K562 (cell line): Measurements from ENCODE around the gene PCMTD2. TPM values are rescaled to one million over a fixed set of nuclear protein-coding genes. Genes with fewer than 3 reads are reported as not detected.

Source experiments
- ATAC-seq: fragments of 200-7000 bp; cut with Tn5 transposase; 3 replicates; pipeline ENCODE4 v1.9.1; 2020; ENCODE audit warnings: moderate library complexity
- BruUV-seq: library from RNA; stranded (reverse); fragments of 400-500 nt; replicated peaks from 2 replicates; lab custom pipeline; 2021; lab: Mats Ljungman, UMichigan
- CTCF ChIA-PET: fragments of 300-600 bp; formaldehyde crosslinking; extraction: SDS; loops from one replicate; lab custom pipeline; 2021; ENCODE audit warnings: low intra/inter-chr PET ratio; lab: Yijun Ruan, JAX
- POLR2A ChIA-PET: fragments of 300-600, 350-650 bp; sonication (Branson Sonifier 250); formaldehyde crosslinking; extraction: SDS; loops from one replicate; lab custom pipeline; 2021; ENCODE audit warnings: antibody characterized with exemption, inconsistent platforms; lab: Yijun Ruan, JAX
- DNase-seq, 4 experiments: peaks; one replicate each; pipeline versions ENCODE4 v3.0.0 to v3.0.0-alpha.2; 2011 to 2018; ENCODE audit warnings: low spot score in 3 of 4, mixed read lengths in 3 of 4; ENCODE audit errors: extremely low read depth in 1 of 4
- FAIRE-seq: peaks from 2 replicates; lab custom pipeline; 2011; peaks lifted over from hg19 to GRCh38; lab: Jason Lieb, UNC
- H2AFZ ChIP-seq: 2 replicates; pipeline ENCODE4 v1.6.0; 2011; ENCODE audit warnings: low read depth, low read length, control low read depth, inconsistent platforms
- H3K27ac ChIP-seq: fragments of 200-600 bp; 3 replicates; pipeline ENCODE4 v1.8.0; 2011; ENCODE audit warnings: low read depth, mild to moderate bottlenecking, control low read depth, inconsistent platforms, low read length, moderate library complexity, mixed read lengths; ENCODE audit errors: extremely low read depth
- H3K27me3 ChIP-seq, 2 experiments: fragments of 300-600 bp in 1 of 2; 2 replicates in 1 of 2; 3 replicates in 1 of 2; pipeline versions ENCODE4 v1.6.0 to v1.8.0; 2011; ENCODE audit warnings: inconsistent platforms in 2 of 2, low read length in 2 of 2, mild to moderate bottlenecking in 1 of 2, mixed read lengths in 1 of 2, moderate library complexity in 1 of 2; ENCODE audit not compliant: control insufficient read depth in 2 of 2, insufficient read depth in 2 of 2
- H3K36me3 ChIP-seq: fragments of 300-600 bp; 3 replicates; pipeline ENCODE4 v1.8.0; 2011; ENCODE audit warnings: mild to moderate bottlenecking, low read length, inconsistent platforms; ENCODE audit not compliant: control insufficient read depth, insufficient read depth
- H3K4me1 ChIP-seq, 2 experiments: fragments of 200-600 bp in 1 of 2; replicated peaks in 1 of 2; 2 replicates in 1 of 2; 3 replicates in 1 of 2; pipeline versions ENCODE4 v1.5.1 to v1.8.0; 2011; ENCODE audit warnings: inconsistent platforms in 2 of 2, low read length in 2 of 2, mild to moderate bottlenecking in 1 of 2, mixed read lengths in 1 of 2, moderate library complexity in 1 of 2; ENCODE audit not compliant: control insufficient read depth in 2 of 2, insufficient read depth in 2 of 2
- H3K4me2 ChIP-seq: 2 replicates; pipeline ENCODE4 v1.6.1; 2011; ENCODE audit warnings: low read length, control low read depth, inconsistent platforms, mixed read lengths; ENCODE audit not compliant: insufficient read depth
- H3K4me3 ChIP-seq: fragments of 200-600 bp; sonication (generic), shearing (Covaris generic); 2 replicates; pipeline ENCODE4 v1.5.1; 2016; ENCODE audit warnings: control low read depth, inconsistent platforms
- H3K79me2 ChIP-seq: fragments of 200-600 bp; 3 replicates; pipeline ENCODE4 v1.8.0; 2011; ENCODE audit warnings: low read length, inconsistent platforms; ENCODE audit not compliant: control insufficient read depth, insufficient read depth
- H3K9ac ChIP-seq, 2 experiments: 2 replicates each; pipeline versions ENCODE4 v1.6.0 to v1.6.1; 2011; ENCODE audit warnings: low read depth in 2 of 2, low read length in 2 of 2, control low read depth in 1 of 2, inconsistent platforms in 1 of 2, mild to moderate bottlenecking in 1 of 2, mixed read lengths in 1 of 2; ENCODE audit not compliant: insufficient read depth in 1 of 2
- H3K9me1 ChIP-seq: one replicate; pipeline ENCODE4 v1.6.0; 2011; ENCODE audit warnings: inconsistent platforms, mild to moderate bottlenecking, low read length, moderate library complexity; ENCODE audit not compliant: control insufficient read depth, insufficient read depth
- H3K9me3 ChIP-seq: replicated peaks from 2 replicates; pipeline ENCODE4 v1.5.1; 2011; ENCODE audit warnings: low read depth, low read length, inconsistent platforms; ENCODE audit not compliant: control insufficient read depth, insufficient read depth
- H4K20me1 ChIP-seq: replicated peaks from 2 replicates; pipeline ENCODE4 v1.6.1; 2011; ENCODE audit warnings: low read length, inconsistent platforms, mixed read lengths; ENCODE audit not compliant: control insufficient read depth, insufficient read depth
- KDM1A ChIP-seq, 2 experiments: fragments of 450-650 bp; IDR thresholded peaks; 2 replicates each; pipeline ENCODE4 v1.6.1; 2016; ENCODE audit warnings: mild to moderate bottlenecking in 2 of 2
- MCM7 ChIP-seq, 2 experiments: fragments of 450-650 bp; IDR thresholded peaks; 2 replicates each; pipeline ENCODE4 v1.6.1; 2016 to 2018
- RCOR1 ChIP-seq, 2 experiments: IDR thresholded peaks; 2 replicates each; pipeline ENCODE4 v1.6.1; 2012; ENCODE audit warnings: low read depth in 2 of 2, low read length in 2 of 2, borderline replicate concordance in 1 of 2, improper control_type of control experiment in 1 of 2
- XRCC4 ChIP-seq: IDR thresholded peaks from one replicate; pipeline ENCODE4 v1.6.1; 2011; ENCODE audit not compliant: insufficient read depth, insufficient read length; ENCODE audit errors: extremely low read depth
- ZNF263 ChIP-seq: sonication (generic); formaldehyde crosslinking; IDR thresholded peaks from 2 replicates; pipeline ENCODE4 v1.8.0; 2022; ENCODE audit warnings: mild to moderate bottlenecking, missing genetic modification reagents, borderline replicate concordance
- WGBS: fragments of 100-300 bp; shearing (Covaris generic); methylation state at CpG from one replicate; pipeline ENCODE4 v1.1.6; 2016; ENCODE audit warnings: low coverage, mixed read lengths; ENCODE audit not compliant: insufficient coverage; ENCODE audit errors: missing lambda C conversion rate; 5-methylcytosine and 5-hydroxymethylcytosine counted together
- in situ Hi-C: fragments of 300-500 bp; cut with MboI; formaldehyde crosslinking; loops from 4 replicates; pipeline ENCODE4 v1.15.0; 2018; ENCODE audit warnings: inconsistent platforms, mixed read lengths
- intact Hi-C: fragments of 100-400 bp; cut with micrococcal nuclease; formaldehyde crosslinking; loops from 2 replicates; pipeline ENCODE4 v1.14.2; 2022
- polyA plus RNA-seq, 8 experiments: library from polyadenylated mRNA; depleted of rRNA in 4 of 8; stranded (reverse) in 5 of 8; unstranded in 3 of 8; fragments of >200 nt; fragmentation: Nextera tagmentation in 2 of 8; fragmentation: Illumina TruSeq in 1 of 8; extraction: Ambion mirVana in 2 of 8; extraction: Trizol in 1 of 8; gene quantifications; 2 replicates each; pipeline versions ENCODE4 v1.2.1 to v1.2.3, GENCODE V29; 2011 to 2014; ENCODE audit warnings: inconsistent platforms in 1 of 8, missing spikeins in 1 of 8
- total RNA-seq, 7 experiments: library from RNA; depleted of rRNA in 6 of 7; stranded (reverse); fragments of >200 nt in 6 of 7; fragmentation: Illumina TruSeq in 2 of 7; extraction: Trizol in 2 of 7; gene quantifications; 2 replicates each; pipeline versions ENCODE4 v1.2.1 to v1.2.3, GENCODE V29; 2011 to 2021; ENCODE audit warnings: low replicate concordance in 1 of 7
- TF ChIP-seq, protein P1 (sequence below): sonication (generic); formaldehyde crosslinking; IDR thresholded peaks from 2 replicates; pipeline ENCODE4 v1.5.0; 2020; ENCODE audit warnings: missing genetic modification reagents

The PCMTD2 gene
- total and polyA plus RNA-seq, 9 of the 15 experiments (the other 6 are each of a cell fraction or from before 2014, with no cell fraction given), result 11.3 to 49.3 (median 28.4) TPM

DNA sequence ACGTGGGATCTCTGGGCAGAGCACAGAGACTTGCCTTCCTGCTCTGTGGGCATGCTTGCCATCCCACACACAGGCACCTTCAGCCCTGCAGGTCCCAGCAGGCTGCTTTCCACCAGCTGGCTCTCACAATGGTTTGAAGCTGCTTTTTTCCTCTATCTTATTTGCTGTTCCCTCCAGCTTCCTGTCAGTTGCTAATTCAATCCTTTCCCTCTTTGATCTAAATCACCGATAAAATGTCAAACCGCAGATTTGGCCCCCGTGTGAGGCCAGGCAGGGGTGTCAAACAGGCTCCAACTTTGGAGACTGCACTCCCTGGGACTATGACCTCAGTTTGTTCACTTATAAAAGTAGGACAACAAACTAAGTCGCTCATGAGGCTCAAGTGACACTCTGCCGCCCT is 40.6 kb upstream of the PCMTD2 start:
- TF ChIP-seq, protein P1, sequence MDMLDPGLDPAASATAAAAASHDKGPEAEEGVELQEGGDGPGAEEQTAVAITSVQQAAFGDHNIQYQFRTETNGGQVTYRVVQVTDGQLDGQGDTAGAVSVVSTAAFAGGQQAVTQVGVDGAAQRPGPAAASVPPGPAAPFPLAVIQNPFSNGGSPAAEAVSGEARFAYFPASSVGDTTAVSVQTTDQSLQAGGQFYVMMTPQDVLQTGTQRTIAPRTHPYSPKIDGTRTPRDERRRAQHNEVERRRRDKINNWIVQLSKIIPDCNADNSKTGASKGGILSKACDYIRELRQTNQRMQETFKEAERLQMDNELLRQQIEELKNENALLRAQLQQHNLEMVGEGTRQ (CRISPR knock-in tag), result no peak
- no peak for TF ChIP-seq MCM7 (IDR thresholded peaks at IDR 0.05)
- TF ChIP-seq RCOR1 (IDR thresholded peaks at IDR 0.05; ENCODE audit: borderline replicate concordance in 1 of 2, low read depth in 2 of 2, low read length in 2 of 2), result peak in 1 of 2 experiments; percentile 54; a peak in 1 of 4 replicates
- peak; percentile 61 to 72 for TF ChIP-seq KDM1A (IDR thresholded peaks at IDR 0.05)
- no peak for TF ChIP-seq ZNF263
- no peak for TF ChIP-seq XRCC4
- Histone ChIP-seq H3K27me3 (peaks cover 34 to 67% of the 10 kb centered on the region in 2 experiments), H4K20me1 (peaks cover 14% of the 10 kb centered on the region), H3K36me3 (no peaks in the 10 kb centered on the region), H3K4me3 (no peak overlapping the region), H3K27ac (no peak overlapping the region), H3K9me1 (no peaks in the 10 kb centered on the region), H3K79me2 (no peaks in the 10 kb centered on the region), H3K9ac (no peak overlapping the region), H2AFZ (no peak overlapping the region), H3K4me2 (no peak overlapping the region), H3K4me1 (peaks cover 21 to 37% of the 10 kb centered on the region in 2 experiments; a peak in 4 of 5 replicates), H3K9me3 (no peaks in the 10 kb centered on the region)
- intact Hi-C loops, result no loop called here
- DNase-seq, result no peak
- peak; percentile 26 for FAIRE-seq
- ATAC-seq, result no peak
- ChIA-PET CTCF (no interaction called here), POLR2A (interaction anchor here (0.6 kb wide), 1 partner anchor 13 kb away, joined by 4 read pairs; no protein-coding TSS in a partner anchor)
- WGBS, result 3% methylated on average over 6 of the region's 6 CpGs
- in situ Hi-C loops, result no loop called here
- no TSS peak for BruUV-seq
